PC-3 (cell line): ENCODE results near the gene DENND2A. TPM values are rescaled to one million over a fixed set of nuclear protein-coding genes. Genes with fewer than 3 reads are reported as not detected.
"Not testable (repeated sequence)": the region's sequence is repeated elsewhere in the genome, so short reads cannot be mapped to it uniquely, and the experiment has no call there.

Experiments
- ATAC-seq: fragments of 200-7000 bp; cut with Tn5 transposase; 2 replicates; pipeline ENCODE4 v1.9.1; 2020; ENCODE audit warnings: mild to moderate bottlenecking, moderate library complexity
- BruUV-seq: library from RNA; stranded (reverse); fragments of 400-500 nt; replicated peaks from 2 replicates; lab custom pipeline; 2021; lab: Mats Ljungman, UMichigan
- CTCF ChIA-PET: fragments of 300-600 bp; sonication (Branson Sonifier 250); formaldehyde crosslinking; loops from one replicate; lab custom pipeline; 2022; ENCODE audit warnings: antibody characterized with exemption; lab: Charles Lee
- POLR2A ChIA-PET: fragments of 300-600 bp; sonication (Branson Sonifier 250); formaldehyde crosslinking; loops from one replicate; lab custom pipeline; 2022; ENCODE audit warnings: antibody characterized with exemption; ENCODE audit not compliant: unreplicated experiment; lab: Charles Lee
- DNase-seq: peaks from one replicate; pipeline ENCODE4 v3.0.0-alpha.2; 2015
- H2AFZ ChIP-seq: fragments of 300-600 bp; sonication (generic); 2 replicates; pipeline ENCODE4 v1.6.0; 2016; ENCODE audit warnings: antibody characterized with exemption, low read length
- H3F3A ChIP-seq: fragments of 300-600 bp; sonication (generic); one replicate; pipeline ENCODE4 v1.6.0; 2017; ENCODE audit warnings: antibody characterized with exemption, low read length, control low read depth, mild to moderate bottlenecking; ENCODE audit not compliant: unreplicated experiment
- H3K27ac ChIP-seq: fragments of 300-600 bp; sonication (generic); 2 replicates; pipeline ENCODE4 v1.5.1; 2016; ENCODE audit warnings: mild to moderate bottlenecking, low read length
- H3K27me3 ChIP-seq: fragments of 300-600 bp; sonication (generic); 2 replicates; pipeline ENCODE4 v1.6.1; 2016; ENCODE audit warnings: low read length, mixed read lengths
- H3K36me3 ChIP-seq: fragments of 300-600 bp; sonication (generic); 2 replicates; pipeline ENCODE4 v1.6.1; 2016; ENCODE audit warnings: low read depth, mixed run types, low read length, mixed read lengths
- H3K4me1 ChIP-seq: fragments of 300-600 bp; sonication (generic); 2 replicates; pipeline ENCODE4 v1.5.1; 2016; ENCODE audit warnings: low read length; ENCODE audit not compliant: insufficient read depth
- H3K4me2 ChIP-seq: fragments of 300-600 bp; sonication (generic); 2 replicates; pipeline ENCODE4 v1.6.0; 2016; ENCODE audit warnings: low read length
- H3K4me3 ChIP-seq: fragments of 300-600 bp; sonication (generic); 2 replicates; pipeline ENCODE4 v1.5.1; 2016; ENCODE audit warnings: mild to moderate bottlenecking, low read length, mixed read lengths
- H3K79me2 ChIP-seq: fragments of 300-600 bp; sonication (generic); 2 replicates; pipeline ENCODE4 v1.6.1; 2017; ENCODE audit warnings: low read length, mixed read lengths
- H3K9ac ChIP-seq: fragments of 300-600 bp; sonication (generic); 2 replicates; pipeline ENCODE4 v1.6.0; 2016; ENCODE audit warnings: mild to moderate bottlenecking, low read length
- H3K9me2 ChIP-seq: fragments of 300-600 bp; sonication (generic); replicated peaks from 2 replicates; pipeline ENCODE4 v1.6.1; 2016; ENCODE audit warnings: mixed run types, low read length, mixed read lengths
- H3K9me3 ChIP-seq: fragments of 300-600 bp; sonication (generic); 2 replicates; pipeline ENCODE4 v1.6.1; 2016; ENCODE audit warnings: low read length, mixed read lengths
- H4K20me1 ChIP-seq: fragments of 300-600 bp; sonication (generic); 2 replicates; pipeline ENCODE4 v1.6.1; 2016; ENCODE audit warnings: low read length, mixed read lengths
- EZH2 ChIP-seq: fragments of 300-600 bp; sonication (generic); IDR thresholded peaks from one replicate; pipeline ENCODE4 v1.6.1; 2017; ENCODE audit warnings: antibody characterized with exemption, mild to moderate bottlenecking, low read length; ENCODE audit not compliant: unreplicated experiment
- EZH2phosphoT487 ChIP-seq: fragments of 300-600 bp; sonication (generic); IDR thresholded peaks from 2 replicates; pipeline ENCODE4 v1.6.1; 2018; ENCODE audit warnings: mild to moderate bottlenecking, antibody characterized with exemption, low read length, borderline replicate concordance
- intact Hi-C: fragments of 100-400 bp; cut with micrococcal nuclease; formaldehyde crosslinking; loops from 2 replicates; pipeline ENCODE4 v1.9.0; 2023
- total RNA-seq: library from RNA; depleted of rRNA; stranded (reverse); fragments of >200 nt; gene quantifications from 2 replicates; pipeline ENCODE4 v1.2.3, GENCODE V29; 2014
- TF ChIP-seq, protein P1 (sequence below): fragments of 300-600 bp; sonication (generic); conservative IDR thresholded peaks from 2 replicates; pipeline ENCODE4 v1.5.1; 2017; ENCODE audit warnings: antibody characterized with exemption, low read depth, mild to moderate bottlenecking, low read length

Gene DENND2A
- total RNA-seq, 1 experiment from 2014 or later, result 8.9 TPM

DNA sequence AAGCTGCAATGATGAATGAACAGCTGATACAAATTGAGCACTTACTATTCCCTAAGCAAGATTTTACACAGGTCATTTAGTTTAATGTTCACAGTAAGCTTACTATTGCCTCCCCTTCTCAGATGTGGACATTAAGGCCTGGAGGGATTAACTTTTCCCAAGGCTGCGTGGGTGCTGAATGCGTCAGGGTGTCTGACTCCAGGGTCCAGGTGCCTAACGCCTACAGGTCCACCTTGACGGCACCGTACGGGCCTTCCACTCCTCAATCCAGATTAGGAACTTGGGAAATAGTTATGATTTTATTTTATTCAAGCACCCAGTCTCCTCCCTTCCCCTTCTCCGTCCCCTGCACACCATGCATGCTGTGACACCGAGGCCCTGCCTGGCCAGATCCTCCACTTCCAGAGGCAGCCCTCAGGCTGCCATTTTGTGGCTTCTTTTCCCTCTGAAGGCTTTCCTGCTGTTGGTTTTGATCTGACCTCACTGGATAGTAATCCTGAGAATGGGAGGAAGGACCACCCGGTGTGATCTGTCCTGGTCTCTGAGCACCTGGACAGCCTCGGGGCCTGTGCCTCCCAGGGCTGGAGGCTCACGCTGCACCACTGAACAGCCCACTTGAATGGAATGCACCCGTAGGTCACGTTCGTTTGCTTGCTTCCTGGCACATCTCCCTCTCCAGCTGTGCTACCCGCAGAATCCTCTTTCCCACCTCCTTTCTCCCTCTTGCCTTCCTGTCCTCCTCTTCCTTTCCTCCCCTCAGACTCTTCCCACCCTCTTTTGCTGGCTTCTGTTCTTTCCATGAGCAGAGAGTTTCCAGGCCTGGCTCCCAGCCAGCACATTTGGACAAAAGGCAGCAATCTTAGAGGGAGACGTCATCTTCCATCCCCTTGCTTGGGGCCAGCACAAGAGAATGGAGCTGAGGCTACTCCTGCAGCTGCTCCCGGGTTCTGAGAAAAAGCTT is 14.4 kb downstream of the DENND2A start:
- Histone ChIP-seq H3K9ac (peak overlapping the region; percentile 39), H3K27ac (peak overlapping the region; percentile 79), H4K20me1 (no peaks in the 10 kb centered on the region), H3K27me3 (no peaks in the 10 kb centered on the region), H3K9me3 (no peaks in the 10 kb centered on the region), H3K36me3 (no peaks in the 10 kb centered on the region), H3K9me2 (no peaks in the 10 kb centered on the region), H3F3A (no peaks in the 10 kb centered on the region), H3K4me2 (peak overlapping the region; percentile 39), H3K4me1 (peaks cover 44% of the 10 kb centered on the region), H3K79me2 (no peaks in the 10 kb centered on the region), H2AFZ (peak overlapping the region; percentile 55), H3K4me3 (no peak overlapping the region)
- intact Hi-C loops, result loop anchor here (5.0 kb wide), 1 partner anchor 34 kb away; no protein-coding TSS in a partner anchor
- CTCF ChIA-PET, result no interaction called here
- ATAC-seq (peak; percentile 91), DNase-seq (peak; percentile 94)
- no peak for TF ChIP-seq EZH2
- TF ChIP-seq, protein P1, sequence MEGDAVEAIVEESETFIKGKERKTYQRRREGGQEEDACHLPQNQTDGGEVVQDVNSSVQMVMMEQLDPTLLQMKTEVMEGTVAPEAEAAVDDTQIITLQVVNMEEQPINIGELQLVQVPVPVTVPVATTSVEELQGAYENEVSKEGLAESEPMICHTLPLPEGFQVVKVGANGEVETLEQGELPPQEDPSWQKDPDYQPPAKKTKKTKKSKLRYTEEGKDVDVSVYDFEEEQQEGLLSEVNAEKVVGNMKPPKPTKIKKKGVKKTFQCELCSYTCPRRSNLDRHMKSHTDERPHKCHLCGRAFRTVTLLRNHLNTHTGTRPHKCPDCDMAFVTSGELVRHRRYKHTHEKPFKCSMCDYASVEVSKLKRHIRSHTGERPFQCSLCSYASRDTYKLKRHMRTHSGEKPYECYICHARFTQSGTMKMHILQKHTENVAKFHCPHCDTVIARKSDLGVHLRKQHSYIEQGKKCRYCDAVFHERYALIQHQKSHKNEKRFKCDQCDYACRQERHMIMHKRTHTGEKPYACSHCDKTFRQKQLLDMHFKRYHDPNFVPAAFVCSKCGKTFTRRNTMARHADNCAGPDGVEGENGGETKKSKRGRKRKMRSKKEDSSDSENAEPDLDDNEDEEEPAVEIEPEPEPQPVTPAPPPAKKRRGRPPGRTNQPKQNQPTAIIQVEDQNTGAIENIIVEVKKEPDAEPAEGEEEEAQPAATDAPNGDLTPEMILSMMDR, result no peak
- TF ChIP-seq EZH2phosphoT487, result no peak
- POLR2A ChIA-PET, result no interaction called here
- no TSS peak for BruUV-seq

DNA sequence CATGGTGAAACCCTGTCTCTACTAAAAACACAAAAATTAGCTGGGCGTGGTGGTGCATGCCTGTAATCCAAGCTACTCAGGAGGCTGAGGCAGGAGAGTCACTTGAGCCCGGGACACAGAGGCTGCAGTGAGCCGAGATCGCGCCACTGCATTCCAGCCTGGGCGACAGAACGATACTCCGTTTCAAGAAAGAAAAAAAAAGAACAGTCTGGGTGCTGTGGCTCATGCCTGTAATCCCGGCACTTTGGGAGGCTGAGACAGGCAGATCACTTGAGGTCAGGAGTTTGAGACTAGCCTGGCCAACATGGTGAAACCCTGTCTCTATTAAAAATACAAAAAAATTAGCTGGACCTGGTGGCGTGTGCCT is 15.4 kb downstream of the DENND2A start:
- H3K27me3 ChIP-seq, H3K9me2 ChIP-seq, BruUV-seq, H3K9me3 ChIP-seq, H3K9ac ChIP-seq, CTCF ChIA-PET, H3F3A ChIP-seq, ATAC-seq, H3K27ac ChIP-seq, H3K36me3 ChIP-seq, H4K20me1 ChIP-seq, H3K4me3 ChIP-seq, H3K4me2 ChIP-seq, H3K79me2 ChIP-seq, DNase-seq, H2AFZ ChIP-seq: not testable (repeated sequence)
- H3K4me1 ChIP-seq, result peaks cover 44% of the 10 kb centered on the region
- intact Hi-C loops, result loop anchor here (5.0 kb wide), 1 partner anchor 33 kb away; no protein-coding TSS in a partner anchor
- POLR2A ChIA-PET, result interaction anchor here (0.6 kb wide), 1 partner anchor 16 kb away, joined by 3 read pairs; no protein-coding TSS in a partner anchor

DNA sequence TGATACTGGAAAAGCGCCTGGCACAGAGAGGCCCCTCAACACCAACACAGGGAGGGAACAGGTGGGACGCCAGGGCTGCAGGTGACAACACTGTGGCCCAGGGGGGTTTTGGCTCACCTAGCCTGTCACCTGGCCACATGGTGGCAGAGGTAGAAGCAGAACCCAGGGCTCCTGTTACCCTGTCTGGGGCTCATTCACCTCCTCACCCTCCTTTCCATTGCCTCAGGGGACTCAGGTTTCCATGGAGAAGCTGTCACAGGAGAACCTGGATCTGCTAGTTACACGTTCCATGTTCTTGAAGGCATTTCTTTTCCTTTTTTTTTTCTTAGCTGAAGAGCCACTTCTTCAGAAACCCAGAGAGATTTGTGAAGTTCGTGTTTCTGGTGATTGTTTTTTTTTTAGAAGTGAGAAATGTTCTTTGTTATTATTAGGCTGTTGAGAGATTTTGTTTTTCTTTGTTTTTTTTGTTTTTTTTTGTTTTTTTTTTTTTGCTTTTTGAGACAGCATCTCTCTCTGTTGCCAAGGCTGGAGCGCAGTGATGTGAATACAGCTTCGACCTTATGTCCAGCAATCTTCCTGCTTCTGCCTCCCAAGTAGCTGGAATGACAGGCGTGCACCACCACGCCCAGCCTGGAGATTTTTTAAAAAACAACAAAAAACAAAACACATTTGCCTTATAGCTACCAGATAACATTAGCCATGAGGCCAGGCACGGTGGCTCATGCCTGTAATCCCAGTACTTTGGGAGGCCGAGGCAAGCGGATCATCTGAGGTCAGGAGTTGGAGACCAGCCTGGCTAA is 16.0 kb downstream of the DENND2A start:
- Histone ChIP-seq H3K27me3 (no peaks in the 10 kb centered on the region), H3F3A (no peaks in the 10 kb centered on the region), H3K27ac (no peak overlapping the region), H3K4me1 (peaks cover 44% of the 10 kb centered on the region), H3K9me2 (no peaks in the 10 kb centered on the region), H3K4me3 (no peak overlapping the region), H3K9me3 (no peaks in the 10 kb centered on the region), H4K20me1 (no peaks in the 10 kb centered on the region), H3K79me2 (no peaks in the 10 kb centered on the region), H3K4me2 (no peak overlapping the region), H3K36me3 (no peaks in the 10 kb centered on the region), H2AFZ (no peak overlapping the region), H3K9ac (no peak overlapping the region)
- BruUV-seq, result no TSS peak
- TF ChIP-seq EZH2, result no peak
- DNase-seq, result peak; percentile 60
- POLR2A ChIA-PET, result interaction anchor here (0.6 kb wide), 2 partner anchors 16 to 17 kb away, joined by 3 read pairs; partner anchors contain the start of gene DENND2A
- no peak for ATAC-seq
- CTCF ChIA-PET, result interaction anchor here (0.8 kb wide), 1 partner anchor 99 kb away, joined by 6 read pairs; no protein-coding TSS in a partner anchor
- intact Hi-C loops, result loop anchor here (5.0 kb wide), 1 partner anchor 32 kb away; no protein-coding TSS in a partner anchor
